Epithelial cell of umbilical artery (primary cell): ENCODE results near the gene MOB1B. TPM values are rescaled to one million over a fixed set of nuclear protein-coding genes. Genes with fewer than 3 reads are reported as not detected.

Source experiments
- total RNA-seq: library from RNA; depleted of rRNA; stranded (reverse); fragments of >200 nt; gene quantifications from 2 replicates; pipeline ENCODE4 v1.2.3, GENCODE V29; 2014

The MOB1B gene
- total RNA-seq, result 10.4 and 11.9 TPM in 2 replicates

DNA sequence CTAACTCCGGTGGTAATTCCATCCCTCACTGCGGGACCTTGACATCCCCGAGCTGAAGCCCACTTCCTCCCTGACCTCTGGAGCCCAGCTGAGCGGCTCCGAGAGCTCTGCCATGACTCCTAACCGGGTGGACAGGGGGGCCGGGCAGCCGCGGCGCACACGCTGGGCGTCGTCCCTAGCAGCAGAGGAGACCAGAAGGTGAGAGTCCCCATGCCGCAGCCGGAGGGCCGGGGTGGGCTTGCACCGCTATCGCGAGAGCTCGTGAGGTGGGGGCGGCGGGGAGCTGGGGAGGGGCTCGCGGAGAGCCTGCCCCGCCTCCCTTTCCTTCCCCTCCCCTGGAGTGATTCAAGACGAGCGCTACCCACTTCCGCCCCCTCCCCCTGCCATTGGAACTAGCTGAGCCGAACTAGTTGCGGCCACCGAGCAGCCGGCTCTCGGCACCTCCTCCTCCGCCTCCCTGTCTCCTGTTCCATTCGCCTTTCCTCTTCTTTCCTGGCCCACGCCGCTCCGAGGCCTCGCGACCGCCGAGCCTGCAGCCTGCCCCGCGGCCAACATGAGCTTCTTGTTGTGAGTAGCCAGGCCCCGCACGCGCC is at the start of gene MOB1B:
MOB1B (plus strand) TSS at position 386 of the 593 bp plus-strand sequence; CDS start at position 554, 168 bp downstream.

DNA sequence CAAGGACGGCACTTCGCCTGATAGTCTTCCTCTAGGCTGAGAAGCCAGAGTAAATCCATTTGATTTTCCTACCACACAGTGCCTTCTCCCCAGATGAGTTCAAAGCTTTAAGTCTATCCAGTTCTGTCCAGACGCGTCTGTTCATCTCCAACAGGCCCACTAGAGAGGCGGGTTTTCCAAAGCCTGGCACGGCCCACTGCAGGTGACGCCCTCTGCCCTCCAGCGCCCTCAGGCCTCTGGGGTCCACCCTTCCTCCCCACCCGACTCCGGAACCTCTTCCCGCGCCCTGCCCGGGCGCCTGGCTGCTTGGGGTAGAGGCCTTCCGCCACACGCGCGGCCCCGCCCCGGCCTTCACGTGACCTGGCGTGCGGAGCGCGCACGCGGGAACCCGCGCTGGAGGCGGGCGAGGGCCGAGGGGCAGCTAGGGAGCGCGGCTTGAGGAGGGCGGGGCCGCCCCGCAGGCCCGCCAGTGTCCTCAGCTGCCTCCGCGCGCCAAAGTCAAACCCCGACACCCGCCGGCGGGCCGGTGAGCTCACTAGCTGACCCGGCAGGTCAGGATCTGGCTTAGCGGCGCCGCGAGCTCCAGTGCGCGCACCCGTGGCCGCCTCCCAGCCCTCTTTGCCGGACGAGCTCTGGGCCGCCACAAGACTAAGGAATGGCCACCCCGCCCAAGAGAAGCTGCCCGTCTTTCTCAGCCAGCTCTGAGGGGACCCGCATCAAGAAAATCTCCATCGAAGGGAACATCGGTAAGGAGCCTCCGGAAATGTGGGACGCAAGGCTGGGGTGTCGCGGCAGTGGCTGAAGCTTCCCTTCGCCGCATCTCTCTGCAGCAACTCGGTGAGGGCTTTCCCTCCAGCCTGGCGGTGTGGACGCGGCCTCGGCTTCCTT is 91.3 kb downstream of the MOB1B start, which contains the start of gene DCK:
DCK (plus strand) TSS at position 469 of the 888 bp plus-strand sequence; CDS start at position 656, 187 bp downstream.

Other genes starting within 250 kb of the MOB1B start
- not detected in 2 replicates for gene JCHAIN, start 235.9 kb upstream of the MOB1B start, total RNA-seq
- 21.9 and 27.0 TPM in 2 replicates for gene UTP3, start 213.8 kb upstream of the MOB1B start, total RNA-seq
- 27.9 and 44.4 TPM in 2 replicates for gene RUFY3, start 180.4 kb upstream of the MOB1B start, total RNA-seq
- gene GRSF1, start 62.5 kb upstream of the MOB1B start, total RNA-seq, result 92.6 and 95.9 TPM in 2 replicates
- 21.1 and 24.8 TPM in 2 replicates for gene DCK, start 91.3 kb downstream of the MOB1B start, total RNA-seq